Measurements from ENCODE around the gene ZNF205. TPM values are rescaled to one million over a fixed set of nuclear protein-coding genes. Genes with fewer than 3 reads are reported as not detected.
A peak's percentile ranks its signal among the peaks of the same experiment; 100 is the strongest.

The ZNF205 gene
- total and polyA plus RNA-seq, 2 of the 13 experiments (the other 11 are each of a cell fraction or from before 2014, with no cell fraction given) = 5.8 to 10.2 TPM

- 0 out of 2 replicates have a peak, but pooled peaks have one; percentile 61 for TF ChIP-seq NAIF1 (CRISPR knock-in tag; IDR thresholded peaks at IDR 0.05; ENCODE audit: borderline replicate concordance)
- no peak for TF ChIP-seq NR1H2 (CRISPR knock-in tag; IDR thresholded peaks at IDR 0.05; ENCODE audit: borderline replicate concordance, low read depth)
- TF ChIP-seq ZFP90 (CRISPR knock-in tag; IDR thresholded peaks at IDR 0.05; ENCODE audit: borderline replicate concordance) = peak; percentile 72
- peak; percentile 94 for TF ChIP-seq SAP130 (CRISPR knock-in tag; IDR thresholded peaks at IDR 0.05; ENCODE audit: low read depth)
- peak; percentile 50 for TF ChIP-seq TBX2 (CRISPR knock-in tag; IDR thresholded peaks at IDR 0.05; ENCODE audit: borderline replicate concordance)
- TF ChIP-seq ZNF558 (CRISPR knock-in tag; IDR thresholded peaks at IDR 0.05; ENCODE audit: borderline replicate concordance) = 0 out of 2 replicates have a peak, but pooled peaks have one; percentile 39
- TF ChIP-seq SOX5 (CRISPR knock-in tag; IDR thresholded peaks at IDR 0.05; ENCODE audit: borderline replicate concordance) = peak; percentile 53
- peak; percentile 66 for TF ChIP-seq ZNF781 (CRISPR knock-in tag; IDR thresholded peaks at IDR 0.05; ENCODE audit: borderline replicate concordance, not compliant biosample characterization)
- TF ChIP-seq HES4 (CRISPR knock-in tag; IDR thresholded peaks at IDR 0.05; ENCODE audit: borderline replicate concordance) = no peak
- TF ChIP-seq SAFB2 (CRISPR knock-in tag; IDR thresholded peaks at IDR 0.05; ENCODE audit: borderline replicate concordance, low read depth) = peak; percentile 80
- peak; percentile 65; the same call in 1 of the 2 replicates for TF ChIP-seq NCOA1 (CRISPR knock-in tag; IDR thresholded peaks at IDR 0.05)
- no peak for TF ChIP-seq NR0B2 (CRISPR knock-in tag; IDR thresholded peaks at IDR 0.05)
- peak; percentile 53; the same call in 1 of the 2 replicates for TF ChIP-seq PHF8 (CRISPR knock-in tag; IDR thresholded peaks at IDR 0.05)
- 0 out of 2 replicates have a peak, but pooled peaks have one; percentile 75 for TF ChIP-seq ZNF703 (CRISPR knock-in tag; IDR thresholded peaks at IDR 0.05; ENCODE audit: borderline replicate concordance)
- TF ChIP-seq PAXIP1 (CRISPR knock-in tag; conservative IDR thresholded peaks at IDR 0.05) = peak; percentile 90
- peak; percentile 72; the same call in 1 of the 2 replicates for TF ChIP-seq KLF6 (CRISPR knock-in tag; IDR thresholded peaks at IDR 0.05)
- TF ChIP-seq ZFX (CRISPR knock-in tag; IDR thresholded peaks at IDR 0.05; ENCODE audit: low read depth) = peak; percentile 61
- TF ChIP-seq ATF7-NPFF (CRISPR knock-in tag; IDR thresholded peaks at IDR 0.05; ENCODE audit: low read depth) = no peak
- peak; percentile 80 for TF ChIP-seq IRF2 (CRISPR knock-in tag; IDR thresholded peaks at IDR 0.05)
- peak; percentile 69 for TF ChIP-seq BCL3 (CRISPR knock-in tag; IDR thresholded peaks at IDR 0.05)
- peak; percentile 96 for TF ChIP-seq ATF3 (CRISPR knock-in tag; IDR thresholded peaks at IDR 0.05)
- TF ChIP-seq DMAP1 (CRISPR knock-in tag; IDR thresholded peaks at IDR 0.05) = peak; percentile 82
- no peak for TF ChIP-seq XBP1 (CRISPR knock-in tag; IDR thresholded peaks at IDR 0.05)
- no peak for TF ChIP-seq ZSCAN22 (CRISPR knock-in tag; IDR thresholded peaks at IDR 0.05)
- TF ChIP-seq SALL1 (CRISPR knock-in tag; IDR thresholded peaks at IDR 0.05) = peak; percentile 79
- no peak for TF ChIP-seq RFX5 (IDR thresholded peaks at IDR 0.05; ENCODE audit: low read depth, low read length)
Observed at GRCh38 chr16:3065069-3065741, 47.2 kb upstream of the ZNF205 start, which contains the start of gene IL32 (continued).

Measured in HepG2 (cell line).